Fibroblast of skin of back (primary cell): ENCODE measurements around the gene CALCOCO2.

Experiments used
- DNase-seq: peaks from one replicate; pipeline ENCODE4 v3.0.0-alpha.2; 2013

CALCOCO2 gene

DNA sequence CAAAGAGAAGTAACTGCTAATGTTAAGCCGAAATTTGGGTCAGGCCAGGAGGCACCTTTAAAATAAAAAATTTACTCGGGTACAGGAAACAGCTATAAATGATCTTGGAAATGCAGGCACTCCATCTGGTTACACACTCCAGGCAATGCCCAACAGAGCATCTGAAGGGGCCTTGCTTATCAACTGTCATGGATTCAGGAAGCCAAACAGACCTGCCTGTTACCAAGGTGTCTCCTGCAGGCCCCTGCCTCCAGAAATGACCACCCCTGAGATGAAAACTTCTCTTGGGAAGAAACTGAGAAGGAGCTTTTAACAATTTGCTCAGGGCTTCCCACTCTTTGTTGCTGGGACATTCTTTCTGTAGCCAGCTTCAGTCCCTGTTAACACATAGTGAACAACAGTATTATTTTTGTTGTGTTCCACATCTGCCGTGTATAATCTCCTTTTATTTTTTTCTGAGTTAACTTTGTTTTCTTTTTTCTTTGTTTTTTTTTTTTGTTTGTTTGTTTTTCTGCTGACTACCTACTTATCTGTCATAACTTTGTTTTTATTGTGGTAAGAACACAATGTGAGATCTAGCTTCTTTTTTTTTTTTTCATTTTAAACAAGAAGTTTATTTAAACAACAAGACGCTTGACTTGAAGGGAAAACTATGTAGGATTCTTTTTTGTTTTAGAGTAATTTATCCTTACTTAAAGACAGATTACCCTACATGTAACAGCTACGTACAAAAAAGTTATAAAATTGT, 43.0 kb downstream of the CALCOCO2 start:
- DNase-seq = no peak

DNA sequence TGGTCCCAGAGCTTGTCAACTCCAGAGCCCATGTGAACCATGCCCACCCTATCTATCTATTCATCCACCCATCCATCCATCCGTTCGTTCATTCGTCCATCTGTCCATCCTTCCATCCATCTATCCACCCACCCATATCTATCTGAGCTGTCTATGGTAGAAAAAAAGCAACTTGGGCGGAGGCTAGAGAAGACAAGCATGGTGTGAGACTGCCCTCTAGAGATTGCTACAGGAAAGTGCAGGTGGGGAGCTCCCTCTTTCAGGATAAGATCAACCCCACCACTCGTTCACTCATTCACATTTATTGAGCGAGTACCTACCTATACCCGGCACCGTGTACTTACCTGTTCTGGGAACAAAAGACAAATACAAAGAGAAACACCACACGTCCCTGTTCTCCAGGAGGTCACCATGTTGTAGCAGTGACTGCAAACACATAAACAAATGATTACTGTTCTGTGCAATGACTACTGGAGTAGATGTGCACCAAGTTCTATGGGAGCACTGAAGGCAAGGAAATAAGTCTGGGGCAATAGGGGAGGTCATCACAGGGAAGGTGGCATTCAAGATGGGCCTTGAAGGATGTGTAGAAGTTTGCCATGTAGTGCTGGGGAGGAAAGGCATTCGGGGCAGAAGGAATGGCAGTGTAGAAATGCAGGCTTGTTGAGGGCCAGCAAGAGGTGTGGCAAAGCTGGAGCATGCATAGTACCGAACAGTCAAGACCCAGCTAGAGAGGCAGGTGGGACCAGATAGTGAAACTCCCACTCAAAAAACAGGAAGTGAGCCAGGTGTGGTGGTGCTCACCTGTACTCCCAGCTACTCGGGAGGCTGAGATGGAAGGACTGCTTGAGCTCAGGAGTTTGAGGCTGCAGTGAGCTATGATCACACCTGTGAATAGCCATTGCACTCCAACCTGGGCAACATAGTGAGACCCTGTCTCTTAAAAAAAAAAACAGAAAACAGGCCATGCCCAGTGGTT, 48.4 kb downstream of the CALCOCO2 start:
- DNase-seq = peak; percentile 63

DNA sequence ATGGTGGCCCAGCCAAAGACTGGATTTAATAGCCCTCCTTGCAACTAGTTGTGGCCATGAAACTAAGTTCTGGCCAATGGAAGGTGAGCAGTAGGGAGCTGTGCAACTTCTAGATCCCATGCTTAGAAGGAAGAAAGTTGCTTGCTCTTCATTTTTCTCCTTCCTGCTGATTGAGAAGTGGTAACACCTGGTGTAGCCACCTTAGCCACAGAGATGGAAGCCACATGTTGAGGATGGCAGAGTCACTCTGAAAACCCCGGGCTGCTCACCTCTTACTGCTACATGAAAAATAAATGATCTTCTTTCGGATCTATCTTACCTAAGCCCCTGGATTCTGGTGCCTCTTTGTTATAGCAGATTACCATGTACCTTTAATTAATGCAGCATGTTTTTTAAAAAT, 51.4 kb downstream of the CALCOCO2 start:
- no peak for DNase-seq

DNA sequence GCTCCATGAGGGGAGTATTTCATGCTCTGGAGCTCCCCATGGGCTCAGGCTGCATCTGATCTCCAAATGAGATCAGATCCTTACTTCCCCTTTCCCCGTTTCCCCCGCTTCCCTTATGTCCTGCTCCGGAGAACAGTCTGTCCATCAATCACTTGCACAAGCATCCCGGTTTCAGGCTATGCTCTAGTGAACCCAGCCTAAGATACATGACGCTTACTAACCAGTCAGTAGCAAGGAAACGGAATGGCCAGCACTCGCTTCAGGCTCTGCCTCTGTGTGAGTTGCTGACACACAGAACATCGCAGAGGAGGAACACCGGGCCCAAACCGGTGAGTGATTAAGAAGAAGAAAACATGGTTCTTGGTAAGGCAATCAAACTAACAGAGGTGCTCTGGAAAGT, 52.3 kb downstream of the CALCOCO2 start:
- no peak for DNase-seq

DNA sequence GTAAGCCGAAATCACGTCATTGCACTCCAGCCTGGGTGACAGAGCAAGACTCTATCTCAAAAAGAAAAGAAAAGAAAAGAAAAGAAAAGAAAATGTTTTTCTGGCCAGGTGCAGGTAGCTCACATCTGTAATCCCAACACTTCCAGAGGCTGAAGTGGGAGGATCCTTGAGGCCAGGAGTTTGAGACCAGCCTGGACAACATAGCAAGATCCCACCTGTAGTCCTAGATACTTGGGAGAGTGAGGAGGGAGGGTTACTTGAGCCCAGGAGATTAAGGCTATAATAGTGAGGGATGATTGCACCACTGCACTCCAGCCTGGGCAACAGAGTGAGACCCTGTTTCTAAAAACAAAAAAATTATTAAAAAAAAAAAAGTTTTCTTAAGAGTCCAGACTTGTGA, 59.3 kb downstream of the CALCOCO2 start:
- DNase-seq = no peak

DNA sequence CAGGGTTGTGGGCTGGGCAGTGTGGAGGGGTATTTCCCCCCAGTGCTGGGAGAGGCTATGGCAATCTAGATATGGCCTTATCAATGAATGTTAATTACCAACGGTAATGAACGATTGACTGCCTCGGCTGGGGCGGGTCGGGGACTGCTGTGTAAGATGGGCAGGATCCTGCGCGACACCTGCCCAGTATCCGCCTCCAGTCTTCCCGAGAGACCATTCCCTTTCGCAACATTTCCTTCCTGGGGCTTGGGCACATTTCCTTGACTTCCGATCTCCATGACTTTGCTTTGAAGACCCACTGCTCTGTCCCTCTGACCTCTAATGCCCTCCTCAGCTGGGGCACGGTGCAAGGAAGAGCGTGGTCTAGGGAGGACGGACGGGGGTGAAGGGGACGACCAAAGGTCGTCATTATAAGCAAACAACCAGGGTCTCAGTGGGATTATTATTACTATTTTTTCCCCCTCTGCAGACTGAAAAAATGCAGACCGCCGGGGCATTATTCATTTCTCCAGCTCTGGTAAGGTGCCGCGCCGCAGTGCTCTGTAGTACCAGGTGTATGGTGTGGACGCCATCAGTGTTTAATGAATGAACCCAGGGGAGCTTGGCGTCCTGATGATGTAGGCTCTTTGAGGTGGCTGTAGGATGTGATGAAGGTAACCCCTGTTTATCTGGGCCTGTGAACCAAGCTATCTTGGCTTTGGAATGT, 62.3 kb downstream of the CALCOCO2 start:
- DNase-seq = no peak

DNA sequence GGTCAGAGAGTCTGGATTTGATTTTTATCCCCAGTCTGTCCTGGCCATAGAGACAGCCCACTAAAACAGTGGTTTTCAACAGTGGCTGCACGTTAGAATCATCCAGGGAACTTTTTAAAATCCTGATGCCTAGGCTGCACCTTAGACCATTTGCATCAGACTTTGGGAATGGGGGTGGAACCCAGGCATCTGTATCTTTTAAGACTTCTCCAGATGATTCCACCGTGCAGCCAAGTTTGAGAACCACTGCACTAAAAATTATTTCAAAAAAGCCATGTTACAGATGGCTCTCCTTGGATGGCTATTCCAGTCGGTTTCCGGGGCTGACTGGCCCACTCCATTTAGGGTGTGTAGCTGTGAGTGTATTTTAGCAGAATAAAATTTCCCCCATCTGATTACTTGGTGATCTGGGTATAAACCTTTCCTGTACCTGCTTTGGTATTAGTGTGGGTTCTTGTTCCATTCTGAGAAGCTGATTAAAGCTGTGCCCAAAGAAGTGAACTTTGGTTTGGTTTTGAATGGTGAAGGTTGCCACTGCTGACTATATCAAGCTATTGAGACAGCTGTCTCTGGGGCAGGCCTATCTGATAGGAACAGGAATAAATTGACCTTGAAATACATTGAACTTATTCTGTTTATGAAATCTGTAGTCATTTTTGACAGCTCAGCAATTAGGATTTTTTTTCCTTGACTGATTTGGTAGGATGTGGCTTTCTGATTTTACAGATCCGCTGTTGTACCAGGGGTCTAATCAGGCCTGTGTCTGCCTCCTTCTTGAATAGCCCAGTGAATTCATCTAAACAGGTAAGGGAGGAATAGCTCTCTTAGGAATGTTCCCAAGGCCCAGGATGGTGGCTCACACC, 63.0 kb downstream of the CALCOCO2 start:
- DNase-seq = no peak

DNA sequence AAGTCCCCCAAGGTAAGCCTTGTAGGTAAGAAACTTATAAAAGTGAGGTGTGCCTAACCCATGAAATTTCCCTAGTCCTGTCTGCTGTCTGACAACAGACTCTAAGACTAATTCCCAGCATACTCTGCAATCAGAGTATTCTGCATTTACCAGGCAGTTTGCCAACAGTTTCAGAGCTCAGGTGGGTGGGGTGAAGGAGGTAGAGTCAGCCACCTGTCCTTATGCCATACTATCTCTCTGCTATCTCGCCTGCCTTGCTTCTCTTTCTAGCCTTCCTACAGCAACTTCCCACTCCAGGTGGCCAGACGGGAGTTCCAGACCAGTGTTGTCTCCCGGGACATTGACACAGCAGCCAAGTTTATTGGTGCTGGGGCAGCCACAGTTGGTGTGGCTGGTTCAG, 64.1 kb downstream of the CALCOCO2 start:
- DNase-seq = no peak

DNA sequence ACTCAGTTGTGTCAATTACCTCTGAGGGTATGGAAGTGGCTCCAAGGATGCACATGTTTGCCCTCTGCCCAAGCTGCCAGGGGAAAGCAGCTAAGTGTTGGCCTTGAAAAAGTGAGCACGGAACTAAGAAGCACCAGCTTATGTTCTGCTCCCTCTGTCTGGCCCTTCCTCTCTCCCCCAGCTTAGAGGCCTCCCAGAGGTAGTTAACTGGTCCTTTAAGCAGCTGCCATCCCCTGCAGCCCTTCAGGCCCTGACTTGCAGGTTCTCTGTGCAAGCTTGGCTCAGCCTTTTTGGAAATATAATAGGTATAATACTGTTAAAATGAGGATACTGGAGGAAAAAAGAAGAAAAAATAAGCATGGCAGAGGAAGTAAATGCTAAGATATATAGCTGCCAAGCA, 70.4 kb downstream of the CALCOCO2 start:
- no peak for DNase-seq

DNA sequence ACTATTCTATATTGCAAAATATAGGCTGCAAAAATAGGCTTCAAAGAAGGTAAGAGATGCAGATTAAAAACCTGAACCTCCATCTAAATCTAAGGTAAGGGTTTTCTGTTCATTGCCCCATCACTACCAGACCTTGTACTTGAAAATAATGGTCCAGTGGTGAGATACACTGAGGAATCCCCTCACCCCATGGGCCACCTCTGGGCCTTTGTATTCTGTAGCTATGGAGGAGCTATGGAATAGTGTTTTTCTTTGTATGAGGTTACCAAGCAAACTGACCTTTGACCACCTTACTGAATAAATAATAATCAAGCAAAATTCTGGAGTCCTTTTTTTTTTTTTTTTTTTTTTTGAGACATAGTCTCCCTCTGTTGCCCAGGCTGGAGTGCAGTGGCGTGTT, 72.6 kb downstream of the CALCOCO2 start:
- DNase-seq = no peak

DNA sequence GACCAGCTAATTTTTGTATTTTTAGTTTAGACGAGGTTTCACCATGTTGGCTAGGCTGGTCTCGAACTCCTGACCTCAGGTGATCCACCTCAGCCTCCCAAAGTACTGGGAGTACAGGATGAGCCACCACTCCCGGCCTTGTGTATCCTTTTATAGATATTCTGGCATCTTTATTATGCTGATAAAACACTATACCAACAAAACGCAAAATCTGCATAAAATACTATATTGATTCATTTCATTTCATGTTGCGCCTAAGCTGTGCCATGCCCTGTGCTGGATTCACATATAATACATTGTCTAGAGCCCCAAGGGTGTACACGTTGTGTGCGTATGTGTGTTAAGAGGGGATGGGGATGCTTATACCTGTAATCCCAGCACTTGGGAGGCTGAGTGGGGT, 73.6 kb downstream of the CALCOCO2 start:
- no peak for DNase-seq

DNA sequence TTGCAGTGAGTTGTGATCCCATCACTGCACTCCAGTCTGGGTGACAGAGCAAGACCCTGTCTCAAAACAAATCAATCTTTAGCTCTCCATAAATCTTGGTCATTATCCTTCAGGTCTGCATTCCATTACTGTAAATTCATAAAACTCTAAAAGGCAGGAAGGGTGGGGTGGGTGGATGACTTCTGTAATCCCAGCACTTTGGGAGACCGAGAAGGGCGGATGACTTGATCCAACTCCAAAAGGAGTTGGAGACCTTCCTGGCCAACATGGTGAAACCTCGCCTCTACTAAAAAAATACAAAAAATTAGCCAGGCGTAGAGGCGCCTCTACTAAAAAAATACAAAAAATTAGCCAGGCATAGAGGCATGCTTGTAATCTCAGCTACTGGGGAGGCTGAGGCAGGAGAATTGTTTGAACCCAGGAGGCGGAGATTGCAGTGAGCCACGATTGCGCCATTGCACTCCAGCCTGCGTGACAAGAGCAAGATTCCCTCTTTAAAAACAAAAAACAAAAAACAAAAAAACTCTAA, 75.2 kb downstream of the CALCOCO2 start:
- no peak for DNase-seq

DNA sequence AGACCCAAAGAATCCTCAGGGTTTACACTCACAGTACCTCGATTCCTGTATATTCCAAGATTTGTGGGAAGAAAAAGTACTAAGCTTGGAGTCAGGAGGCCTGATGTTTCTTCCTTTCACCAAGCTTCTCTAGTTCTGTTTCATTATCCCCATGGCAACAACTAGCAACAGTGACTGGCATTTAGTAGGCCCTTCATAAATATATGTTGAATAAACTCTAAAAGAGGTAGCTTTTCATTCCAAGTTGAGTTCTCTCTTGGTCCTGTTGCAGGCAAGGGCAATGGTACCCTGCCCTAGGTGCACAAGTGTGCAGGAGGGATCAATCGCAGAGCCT, 76.8 kb downstream of the CALCOCO2 start:
- DNase-seq = peak; percentile 59

DNA sequence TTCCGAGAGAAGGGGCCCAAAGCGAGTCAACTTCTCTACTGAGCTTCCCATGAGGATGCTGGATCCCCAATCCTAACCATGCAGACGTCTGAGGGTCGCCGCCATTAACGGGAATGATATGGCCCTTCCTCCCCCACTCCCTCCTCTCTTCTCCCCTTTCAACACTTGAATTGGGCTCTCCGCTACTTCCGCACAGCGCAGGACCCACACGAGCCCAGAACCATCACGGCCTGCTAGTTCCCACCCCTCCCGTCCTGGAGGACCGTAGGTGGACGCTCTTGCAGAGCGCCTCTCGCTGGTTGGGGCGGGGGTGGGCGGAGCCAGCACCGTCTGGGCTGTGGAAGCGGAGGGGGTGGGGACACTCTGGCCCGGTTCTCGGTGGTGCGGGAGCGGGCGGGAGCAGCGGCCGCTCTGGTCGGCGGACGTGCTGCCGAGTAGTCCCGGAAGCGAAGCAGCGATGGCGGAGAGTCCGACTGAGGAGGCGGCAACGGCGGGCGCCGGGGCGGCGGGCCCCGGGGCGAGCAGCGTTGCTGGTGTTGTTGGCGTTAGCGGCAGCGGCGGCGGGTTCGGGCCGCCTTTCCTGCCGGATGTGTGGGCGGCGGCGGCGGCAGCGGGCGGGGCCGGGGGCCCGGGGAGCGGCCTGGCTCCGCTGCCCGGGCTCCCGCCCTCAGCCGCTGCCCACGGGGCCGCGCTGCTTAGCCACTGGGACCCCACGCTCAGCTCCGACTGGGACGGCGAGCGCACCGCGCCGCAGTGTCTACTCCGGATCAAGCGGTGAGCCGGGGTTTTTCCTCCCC, 77.4 kb downstream of the CALCOCO2 start, which contains the start of gene UBE2Z:
TSS of gene UBE2Z (plus strand) at position 361 of the 797 bp plus-strand sequence. CDS start at position 458, 97 bp downstream.
- peak; percentile 94 for DNase-seq

DNA sequence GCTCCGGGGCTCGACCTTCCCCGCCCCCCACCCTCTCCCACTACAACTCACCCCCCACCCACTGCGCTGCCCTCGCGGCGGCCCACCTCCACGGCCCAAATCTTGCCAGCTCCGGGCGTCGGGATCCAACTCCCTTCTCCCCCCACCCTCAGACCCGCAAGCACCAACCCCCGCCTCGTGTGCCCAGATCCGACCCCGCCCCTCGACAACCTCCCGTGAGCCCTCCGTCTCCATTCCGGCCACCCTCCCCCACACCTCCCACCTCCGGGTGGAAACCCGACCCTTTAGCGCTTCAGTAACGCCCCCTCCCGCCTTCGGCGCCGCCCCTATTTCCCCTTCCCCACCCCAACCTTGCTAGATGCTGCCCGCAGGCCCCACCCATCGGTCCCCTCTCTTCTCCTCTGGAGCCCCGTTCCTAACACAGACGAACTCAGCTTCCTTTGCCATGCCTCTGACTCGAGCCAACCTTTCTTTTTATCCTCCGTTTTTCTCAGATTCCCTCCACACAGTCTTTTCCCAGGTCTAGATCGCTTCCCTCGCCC, 78.1 kb downstream of the CALCOCO2 start:
- peak; percentile 89 for DNase-seq

DNA sequence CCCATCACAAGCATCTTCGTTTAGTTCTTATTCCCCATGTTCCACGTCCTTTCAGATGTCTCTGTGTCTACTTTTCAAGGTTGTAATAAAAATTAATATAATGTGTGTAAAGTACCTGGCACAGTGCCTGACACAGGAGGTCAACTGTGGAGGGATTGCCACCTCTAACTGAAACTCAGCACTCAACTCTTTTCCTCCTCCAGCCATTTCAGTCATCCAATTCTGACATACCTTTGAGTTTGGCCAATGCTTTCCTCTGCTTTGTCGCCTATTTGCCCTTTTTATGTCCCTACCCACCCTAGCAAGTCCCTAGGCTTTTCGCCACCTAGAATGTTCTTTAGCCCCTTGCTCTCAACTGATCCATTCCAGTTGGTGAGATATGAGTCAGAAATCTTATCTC, 78.9 kb downstream of the CALCOCO2 start:
- DNase-seq = no peak

DNA sequence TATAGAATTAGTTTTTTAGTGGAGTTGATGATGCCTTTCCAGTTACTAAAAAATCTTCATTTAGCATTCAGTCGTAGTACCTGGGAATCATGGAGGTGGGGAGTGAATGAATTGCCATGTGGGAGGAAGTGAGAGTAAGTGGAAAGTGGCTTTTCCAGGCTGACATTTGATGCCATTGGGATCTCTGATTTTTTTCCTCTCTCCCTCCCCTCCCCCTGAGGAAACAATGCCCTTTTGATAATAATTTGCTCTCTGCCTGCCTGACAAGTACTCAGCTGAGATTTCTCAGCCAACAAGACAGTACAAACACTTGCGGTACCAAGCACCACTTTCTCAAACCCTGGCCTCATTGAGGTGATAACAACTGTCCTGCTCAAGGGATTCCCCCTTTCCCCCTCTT, 79.5 kb downstream of the CALCOCO2 start:
- DNase-seq = no peak

DNA sequence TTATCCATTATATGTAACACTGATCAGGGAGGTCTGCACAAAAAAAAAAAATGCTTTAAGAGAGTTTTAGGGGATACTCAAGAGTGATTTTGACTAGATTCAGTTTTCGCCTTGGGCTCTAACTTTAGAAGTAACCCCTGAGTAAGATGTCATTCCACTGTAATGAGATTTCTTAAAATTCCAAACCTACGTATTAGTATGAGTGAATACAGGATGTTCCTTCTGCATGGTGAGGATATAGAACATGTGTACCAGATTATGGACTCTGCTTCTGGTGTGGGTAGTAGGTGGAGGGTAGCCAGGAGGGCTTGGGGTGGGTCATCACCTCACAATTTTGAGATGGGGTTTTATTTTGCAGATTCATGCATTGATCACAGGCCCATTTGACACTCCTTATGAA, 81.6 kb downstream of the CALCOCO2 start:
- no peak for DNase-seq
